Measurements from ENCODE around the gene AATK. TPM values are rescaled to one million over a fixed set of nuclear protein-coding genes. Genes with fewer than 3 reads are reported as not detected.

AATK gene
- total and polyA plus RNA-seq, 2 of the 13 experiments (the other 11 are each of a cell fraction or from before 2014, with no cell fraction given) = 2.9 to 8.4 TPM

DNA sequence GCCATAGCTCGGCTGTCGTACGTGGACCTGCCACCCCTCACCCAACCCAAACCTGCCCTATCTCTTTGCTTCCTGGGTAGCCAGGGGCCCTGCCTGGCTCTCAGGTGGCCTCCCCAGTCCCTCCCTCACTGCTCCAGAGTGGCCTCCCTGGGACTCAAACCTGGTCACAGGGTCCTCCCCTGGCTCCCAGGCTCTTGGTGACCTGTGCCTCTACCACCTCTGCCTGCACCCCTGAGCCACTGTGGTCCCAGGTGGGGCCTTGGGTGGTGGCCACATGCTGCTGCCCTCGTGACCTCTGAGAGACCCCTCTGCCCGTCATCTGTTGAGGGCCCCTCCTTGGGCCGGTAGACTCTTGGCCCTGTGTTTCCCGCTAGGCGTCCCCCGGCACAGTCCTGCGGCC is 65.4 kb downstream of the AATK start:
- no TSS peak for BruUV-seq (replicated peaks)
- H3K27ac ChIP-seq (ENCODE audit: extremely low read length, insufficient read depth, low read length) = no peak overlapping the region

DNA sequence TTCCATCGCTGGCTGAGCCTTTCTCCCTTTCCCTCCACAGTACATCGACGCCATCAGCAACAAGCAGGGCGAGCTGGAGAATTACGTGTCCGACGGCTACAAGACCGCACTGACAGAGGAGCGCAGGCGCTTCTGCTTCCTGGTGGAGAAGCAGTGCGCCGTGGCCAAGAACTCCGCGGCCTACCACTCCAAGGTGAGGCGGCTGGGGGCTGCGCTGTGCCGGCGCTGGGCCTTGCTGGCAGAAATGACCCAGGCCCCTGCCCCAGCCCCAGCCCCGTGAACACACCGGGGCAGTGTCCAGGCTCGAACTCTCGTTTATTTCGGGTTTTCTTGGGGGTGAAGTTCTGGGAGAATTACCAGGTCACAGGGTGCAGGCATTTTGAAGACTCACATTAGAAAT is 66.1 kb downstream of the AATK start:
- intact Hi-C loops (cut with micrococcal nuclease; ENCODE audit: unreplicated experiment) = no loop called here
- POLR2A ChIA-PET = no interaction called here
- Histone ChIP-seq H3K27ac (ENCODE audit: extremely low read length, insufficient read depth, low read length) (no peak overlapping the region), H3K4me2 (ENCODE audit: low read depth, low read length) (no peak overlapping the region), H3K9me3 (ENCODE audit: low read length) (no peaks in the 10 kb centered on the region), H3K36me3 (replicated peaks in 1 of 2; ENCODE audit: control insufficient read depth in 1 of 2, insufficient read depth in 2 of 2, low read length in 2 of 2) (peaks cover 4 to 9% of the 10 kb centered on the region in 2 experiments; a peak in 3 of 5 replicates), H3K79me2 (ENCODE audit: insufficient read depth, low read length) (no peaks in the 10 kb centered on the region), H2AFZ (ENCODE audit: low read length) (no peak overlapping the region), H3K4me3 (replicated peaks in 1 of 3; ENCODE audit: insufficient read depth in 1 of 3, low read depth in 2 of 3, low read length in 3 of 3) (no peak overlapping the region), H3K9ac (ENCODE audit: insufficient read depth, low read depth, low read length) (no peak overlapping the region), H3K4me1 (ENCODE audit: insufficient read depth, low read length) (peaks cover 44% of the 10 kb centered on the region), H4K20me1 (ENCODE audit: insufficient read depth, low read length) (no peaks in the 10 kb centered on the region), H3K27me3 (ENCODE audit: control insufficient read depth in 1 of 2, insufficient read depth in 2 of 2, low read length in 2 of 2) (no peaks in the 10 kb centered on the region)
- no peak for ATAC-seq
- no TSS peak for BruUV-seq (replicated peaks)
- DNase-seq (ENCODE audit: low spot score) = no peak
- FAIRE-seq = no peak
- CTCF ChIA-PET (ENCODE audit: low intra/inter-chr PET ratio, low total read pairs) = no interaction called here
- 97% methylated on average over 23 of the region's 23 CpGs for WGBS (ENCODE audit: low lambda C conversion rate)
- in situ Hi-C loops (cut with HindIII; ENCODE audit: extremely low pct_ligation_motif_present, low pct_unique_long_range_greater_than_20kb) = loop anchor here (5.0 kb wide), 1 partner anchor 113 kb away; no protein-coding TSS in a partner anchor
- TF ChIP-seq SRSF1 (optimal IDR thresholded peaks at IDR 0.05; ENCODE audit: low read depth, low read length) (no peak), ATF1 (CRISPR knock-in tag; IDR thresholded peaks at IDR 0.05) (no peak), YEATS4 (CRISPR knock-in tag; IDR thresholded peaks at IDR 0.05; ENCODE audit: borderline replicate concordance) (no peak), ZNF337 (CRISPR knock-in tag; IDR thresholded peaks at IDR 0.05; ENCODE audit: borderline replicate concordance, low read depth) (no peak), CBX5 (CRISPR knock-in tag; IDR thresholded peaks at IDR 0.05; ENCODE audit: borderline replicate concordance) (no peak), ZNF530 (CRISPR knock-in tag; IDR thresholded peaks at IDR 0.05; ENCODE audit: low read depth) (no peak), HDAC2 (CRISPR knock-in tag; IDR thresholded peaks at IDR 0.05) (no peak), LCORL (IDR thresholded peaks at IDR 0.05) (no peak), LCORL (CRISPR knock-in tag; IDR thresholded peaks at IDR 0.05) (no peak)

More for the DNA sequence above, 65.4 kb downstream of the AATK start:
- intact Hi-C loops (cut with micrococcal nuclease; ENCODE audit: unreplicated experiment) = loop anchor here (1.0 kb wide), 2 partner anchors 77 to 111 kb away; no protein-coding TSS in a partner anchor
- in situ Hi-C loops (cut with HindIII; ENCODE audit: extremely low pct_ligation_motif_present, low pct_unique_long_range_greater_than_20kb) = no loop called here
- ATAC-seq (no peak), DNase-seq (ENCODE audit: low spot score) (no peak), FAIRE-seq (no peak)
- WGBS (ENCODE audit: low lambda C conversion rate) = 98% methylated on average over 7 of the region's 10 CpGs
- Histone ChIP-seq H2AFZ (ENCODE audit: low read length) (no peak overlapping the region), H4K20me1 (ENCODE audit: insufficient read depth, low read length) (no peaks in the 10 kb centered on the region), H3K9ac (ENCODE audit: insufficient read depth, low read depth, low read length) (no peak overlapping the region), H3K27me3 (ENCODE audit: control insufficient read depth in 1 of 2, insufficient read depth in 2 of 2, low read length in 2 of 2) (no peaks in the 10 kb centered on the region), H3K36me3 (replicated peaks in 1 of 2; ENCODE audit: control insufficient read depth in 1 of 2, insufficient read depth in 2 of 2, low read length in 2 of 2) (peaks cover 11 to 12% of the 10 kb centered on the region in 2 experiments; a peak in 3 of 5 replicates), H3K79me2 (ENCODE audit: insufficient read depth, low read length) (no peaks in the 10 kb centered on the region), H3K4me2 (ENCODE audit: low read depth, low read length) (no peak overlapping the region), H3K9me3 (ENCODE audit: low read length) (no peaks in the 10 kb centered on the region), H3K4me1 (ENCODE audit: insufficient read depth, low read length) (peaks cover 36% of the 10 kb centered on the region), H3K4me3 (replicated peaks in 1 of 3; ENCODE audit: insufficient read depth in 1 of 3, low read depth in 2 of 3, low read length in 3 of 3) (no peak overlapping the region)
- TF ChIP-seq, protein P1, sequence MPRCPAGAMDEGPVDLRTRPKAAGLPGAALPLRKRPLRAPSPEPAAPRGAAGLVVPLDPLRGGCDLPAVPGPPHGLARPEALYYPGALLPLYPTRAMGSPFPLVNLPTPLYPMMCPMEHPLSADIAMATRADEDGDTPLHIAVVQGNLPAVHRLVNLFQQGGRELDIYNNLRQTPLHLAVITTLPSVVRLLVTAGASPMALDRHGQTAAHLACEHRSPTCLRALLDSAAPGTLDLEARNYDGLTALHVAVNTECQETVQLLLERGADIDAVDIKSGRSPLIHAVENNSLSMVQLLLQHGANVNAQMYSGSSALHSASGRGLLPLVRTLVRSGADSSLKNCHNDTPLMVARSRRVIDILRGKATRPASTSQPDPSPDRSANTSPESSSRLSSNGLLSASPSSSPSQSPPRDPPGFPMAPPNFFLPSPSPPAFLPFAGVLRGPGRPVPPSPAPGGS (CRISPR knock-in tag; IDR thresholded peaks at IDR 0.05) = no peak
- TF ChIP-seq AGO2 (optimal IDR thresholded peaks at IDR 0.05; ENCODE audit: low read depth, low read length) (peak; percentile 63), NFKB2 (CRISPR knock-in tag; IDR thresholded peaks at IDR 0.05; ENCODE audit: borderline replicate concordance) (0 out of 2 replicates have a peak, but pooled peaks have one; percentile 31)
- CTCF ChIA-PET (ENCODE audit: low intra/inter-chr PET ratio, low total read pairs) = interaction anchor here (2.0 to 2.6 kb wide), 2 partner anchors 60 to 77 kb away, joined by 8 to 83 read pairs; no protein-coding TSS in a partner anchor
- POLR2A ChIA-PET = no interaction called here

Measured in HepG2 (cell line).